HEK293 (cell line): ENCODE results near the gene ANKRD28.

ENCODE experiments used
- CTCF ChIP-seq: fragments of 450-650 bp; formaldehyde crosslinking; IDR thresholded peaks from 2 replicates; pipeline ENCODE4 v1.5.1; 2016; ENCODE audit warnings: missing biosample characterization, missing genetic modification characterization
- HOXA7 ChIP-seq: sonication (generic); formaldehyde crosslinking; IDR thresholded peaks from 2 replicates; pipeline ENCODE4 v1.8.1; 2022; ENCODE audit warnings: missing genetic modification reagents, borderline replicate concordance
- REST ChIP-seq: fragments of 450-650 bp; formaldehyde crosslinking; IDR thresholded peaks from 2 replicates; pipeline ENCODE4 v1.5.1; 2016; ENCODE audit warnings: missing biosample characterization, missing genetic modification characterization
- YY1 ChIP-seq: fragments of 450-650 bp; formaldehyde crosslinking; IDR thresholded peaks from 2 replicates; pipeline ENCODE4 v1.5.1; 2018; ENCODE audit warnings: missing biosample characterization, missing genetic modification characterization
- ZNF138 ChIP-seq: fragments of 450-650 bp; formaldehyde crosslinking; IDR thresholded peaks from 2 replicates; pipeline ENCODE4 v1.5.1; 2016; ENCODE audit warnings: missing biosample characterization, missing genetic modification characterization, borderline replicate concordance
- ZNF561 ChIP-seq: fragments of 450-650 bp; IDR thresholded peaks from 2 replicates; pipeline ENCODE4 v1.5.1; 2018; ENCODE audit warnings: missing biosample characterization, missing genetic modification characterization, borderline replicate concordance
- ZSCAN18 ChIP-seq: fragments of 450-650 bp; formaldehyde crosslinking; IDR thresholded peaks from 2 replicates; pipeline ENCODE4 v1.5.1; 2016; ENCODE audit warnings: missing biosample characterization, missing genetic modification characterization
- TF ChIP-seq, protein P1 (sequence below): fragments of 450-650 bp; formaldehyde crosslinking; IDR thresholded peaks from 2 replicates; pipeline ENCODE4 v1.5.1; 2016; ENCODE audit warnings: missing biosample characterization, missing genetic modification characterization
- TF ChIP-seq, protein P2 (sequence below): fragments of 450-650 bp; formaldehyde crosslinking; conservative IDR thresholded peaks from 2 replicates; pipeline ENCODE4 v1.5.1; 2016; ENCODE audit warnings: low read depth, missing biosample characterization, missing genetic modification characterization

GRCh38 chr3:15805756-15806266, 8.0 kb upstream of the ANKRD28 start:
- TF ChIP-seq, protein P1, sequence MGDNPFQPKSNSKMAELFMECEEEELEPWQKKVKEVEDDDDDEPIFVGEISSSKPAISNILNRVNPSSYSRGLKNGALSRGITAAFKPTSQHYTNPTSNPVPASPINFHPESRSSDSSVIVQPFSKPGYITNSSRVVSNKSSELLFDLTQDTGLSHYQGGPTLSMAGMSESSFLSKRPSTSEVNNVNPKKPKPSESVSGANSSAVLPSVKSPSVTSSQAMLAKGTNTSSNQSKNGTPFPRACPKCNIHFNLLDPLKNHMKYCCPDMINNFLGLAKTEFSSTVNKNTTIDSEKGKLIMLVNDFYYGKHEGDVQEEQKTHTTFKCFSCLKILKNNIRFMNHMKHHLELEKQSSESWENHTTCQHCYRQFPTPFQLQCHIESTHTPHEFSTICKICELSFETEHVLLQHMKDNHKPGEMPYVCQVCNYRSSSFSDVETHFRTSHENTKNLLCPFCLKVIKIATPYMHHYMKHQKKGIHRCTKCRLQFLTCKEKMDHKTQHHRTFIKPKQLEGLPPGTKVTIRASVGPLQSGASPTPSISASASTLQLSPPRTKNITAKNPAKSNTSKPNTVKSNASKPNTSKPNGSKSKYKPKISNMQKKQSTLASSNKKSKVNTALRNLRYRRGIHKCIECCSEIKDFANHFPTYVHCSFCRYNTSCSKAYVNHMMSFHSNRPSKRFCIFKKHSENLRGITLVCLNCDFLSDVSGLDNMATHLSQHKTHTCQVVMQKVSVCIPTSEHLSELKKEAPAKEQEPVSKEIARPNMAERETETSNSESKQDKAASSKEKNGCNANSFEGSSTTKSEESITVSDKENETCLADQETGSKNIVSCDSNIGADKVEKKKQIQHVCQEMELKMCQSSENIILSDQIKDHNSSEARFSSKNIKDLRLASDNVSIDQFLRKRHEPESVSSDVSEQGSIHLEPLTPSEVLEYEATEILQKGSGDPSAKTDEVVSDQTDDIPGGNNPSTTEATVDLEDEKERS (tag by site-specific recombination) = no peak
- TF ChIP-seq CTCF (tag by site-specific recombination) (no peak), ZSCAN18 (tag by site-specific recombination) (no peak), ZNF138 (no peak), REST (tag by site-specific recombination) (no peak), ZNF561 (tag by site-specific recombination) (no peak), HOXA7 (CRISPR knock-in tag) (no peak), YY1 (tag by site-specific recombination) (no peak)
- TF ChIP-seq, protein P2, sequence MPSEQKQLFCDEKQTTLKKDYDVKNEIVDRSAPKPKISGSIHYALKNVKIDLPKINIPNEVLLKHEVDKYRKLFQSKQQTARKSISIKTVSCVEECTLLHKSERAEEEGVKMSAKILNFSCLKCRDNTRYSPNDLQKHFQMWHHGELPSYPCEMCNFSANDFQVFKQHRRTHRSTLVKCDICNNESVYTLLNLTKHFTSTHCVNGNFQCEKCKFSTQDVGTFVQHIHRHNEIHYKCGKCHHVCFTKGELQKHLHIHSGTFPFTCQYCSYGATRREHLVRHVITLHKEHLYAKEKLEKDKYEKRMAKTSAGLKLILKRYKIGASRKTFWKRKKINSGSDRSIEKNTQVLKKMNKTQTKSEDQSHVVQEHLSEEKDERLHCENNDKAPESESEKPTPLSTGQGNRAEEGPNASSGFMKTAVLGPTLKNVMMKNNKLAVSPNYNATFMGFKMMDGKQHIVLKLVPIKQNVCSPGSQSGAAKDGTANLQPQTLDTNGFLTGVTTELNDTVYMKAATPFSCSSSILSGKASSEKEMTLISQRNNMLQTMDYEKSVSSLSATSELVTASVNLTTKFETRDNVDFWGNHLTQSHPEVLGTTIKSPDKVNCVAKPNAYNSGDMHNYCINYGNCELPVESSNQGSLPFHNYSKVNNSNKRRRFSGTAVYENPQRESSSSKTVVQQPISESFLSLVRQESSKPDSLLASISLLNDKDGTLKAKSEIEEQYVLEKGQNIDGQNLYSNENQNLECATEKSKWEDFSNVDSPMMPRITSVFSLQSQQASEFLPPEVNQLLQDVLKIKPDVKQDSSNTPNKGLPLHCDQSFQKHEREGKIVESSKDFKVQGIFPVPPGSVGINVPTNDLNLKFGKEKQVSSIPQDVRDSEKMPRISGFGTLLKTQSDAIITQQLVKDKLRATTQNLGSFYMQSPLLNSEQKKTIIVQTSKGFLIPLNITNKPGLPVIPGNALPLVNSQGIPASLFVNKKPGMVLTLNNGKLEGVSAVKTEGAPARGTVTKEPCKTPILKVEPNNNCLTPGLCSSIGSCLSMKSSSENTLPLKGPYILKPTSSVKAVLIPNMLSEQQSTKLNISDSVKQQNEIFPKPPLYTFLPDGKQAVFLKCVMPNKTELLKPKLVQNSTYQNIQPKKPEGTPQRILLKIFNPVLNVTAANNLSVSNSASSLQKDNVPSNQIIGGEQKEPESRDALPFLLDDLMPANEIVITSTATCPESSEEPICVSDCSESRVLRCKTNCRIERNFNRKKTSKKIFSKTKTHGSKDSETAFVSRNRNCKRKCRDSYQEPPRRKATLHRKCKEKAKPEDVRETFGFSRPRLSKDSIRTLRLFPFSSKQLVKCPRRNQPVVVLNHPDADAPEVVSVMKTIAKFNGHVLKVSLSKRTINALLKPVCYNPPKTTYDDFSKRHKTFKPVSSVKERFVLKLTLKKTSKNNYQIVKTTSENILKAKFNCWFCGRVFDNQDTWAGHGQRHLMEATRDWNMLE (tag by site-specific recombination) = no peak
